ENCODE measurements around the gene TLE5. TPM values are rescaled to one million over a fixed set of nuclear protein-coding genes. Genes with fewer than 3 reads are reported as not detected.

The TLE5 gene
- total RNA-seq, 3 donors from 2014 or later, result 427 to 664 (median 556) TPM

GRCh38 chr19:3108775-3109174 lies 46.5 kb upstream of the TLE5 start:
- Histone ChIP-seq H3K4me3 (no peak overlapping the region), H3K36me3 (ENCODE audit: low read depth) (peaks cover 3% of the 10 kb centered on the region), H3K4me1 (ENCODE audit: low read depth) (peaks cover 28% of the 10 kb centered on the region), H3K9me3 (no peaks in the 10 kb centered on the region)
- peak; percentile 37 for ATAC-seq
- TF ChIP-seq, protein P1, sequence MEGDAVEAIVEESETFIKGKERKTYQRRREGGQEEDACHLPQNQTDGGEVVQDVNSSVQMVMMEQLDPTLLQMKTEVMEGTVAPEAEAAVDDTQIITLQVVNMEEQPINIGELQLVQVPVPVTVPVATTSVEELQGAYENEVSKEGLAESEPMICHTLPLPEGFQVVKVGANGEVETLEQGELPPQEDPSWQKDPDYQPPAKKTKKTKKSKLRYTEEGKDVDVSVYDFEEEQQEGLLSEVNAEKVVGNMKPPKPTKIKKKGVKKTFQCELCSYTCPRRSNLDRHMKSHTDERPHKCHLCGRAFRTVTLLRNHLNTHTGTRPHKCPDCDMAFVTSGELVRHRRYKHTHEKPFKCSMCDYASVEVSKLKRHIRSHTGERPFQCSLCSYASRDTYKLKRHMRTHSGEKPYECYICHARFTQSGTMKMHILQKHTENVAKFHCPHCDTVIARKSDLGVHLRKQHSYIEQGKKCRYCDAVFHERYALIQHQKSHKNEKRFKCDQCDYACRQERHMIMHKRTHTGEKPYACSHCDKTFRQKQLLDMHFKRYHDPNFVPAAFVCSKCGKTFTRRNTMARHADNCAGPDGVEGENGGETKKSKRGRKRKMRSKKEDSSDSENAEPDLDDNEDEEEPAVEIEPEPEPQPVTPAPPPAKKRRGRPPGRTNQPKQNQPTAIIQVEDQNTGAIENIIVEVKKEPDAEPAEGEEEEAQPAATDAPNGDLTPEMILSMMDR (IDR thresholded peaks at IDR 0.05), result peak; percentile 83
- intact Hi-C loops (cut with DNase I, micrococcal nuclease), result loop anchor here (10.0 kb wide), 1 partner anchor 144 kb away; no protein-coding TSS in a partner anchor
- peak in 2 of 3 donors; percentile 67 to 84 for DNase-seq

DNA sequence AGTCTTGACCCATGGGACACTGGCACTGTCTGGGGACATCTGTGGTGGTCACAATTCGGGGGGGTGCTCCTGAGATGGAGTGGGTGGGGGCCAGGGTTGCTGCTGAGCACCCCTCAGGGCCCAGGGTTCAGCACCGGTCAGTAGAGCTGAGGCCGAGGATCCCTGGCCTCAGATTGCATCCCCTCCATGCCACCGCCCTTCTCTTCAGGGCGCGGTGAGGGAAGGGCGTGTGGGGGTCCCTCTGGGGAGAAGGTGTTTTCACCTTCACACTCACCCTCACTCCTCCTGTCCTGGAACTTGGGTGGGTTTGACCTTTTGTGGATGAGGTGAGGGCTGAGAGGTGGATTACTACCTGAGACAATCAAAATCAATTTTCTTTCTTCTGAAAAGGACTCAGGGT lies 45.4 kb upstream of the TLE5 start:
- intact Hi-C loops (cut with DNase I, micrococcal nuclease), result loop anchor here (10.0 kb wide), 1 partner anchor 143 kb away; no protein-coding TSS in a partner anchor
- ATAC-seq, result peak; percentile 2
- Histone ChIP-seq H3K4me1 (ENCODE audit: low read depth) (peaks cover 39% of the 10 kb centered on the region), H3K4me3 (no peak overlapping the region), H3K36me3 (ENCODE audit: low read depth) (no peaks in the 10 kb centered on the region), H3K9me3 (no peaks in the 10 kb centered on the region)
- no peak for DNase-seq
- TF ChIP-seq, protein P1 (IDR thresholded peaks at IDR 0.05), result no peak

DNA sequence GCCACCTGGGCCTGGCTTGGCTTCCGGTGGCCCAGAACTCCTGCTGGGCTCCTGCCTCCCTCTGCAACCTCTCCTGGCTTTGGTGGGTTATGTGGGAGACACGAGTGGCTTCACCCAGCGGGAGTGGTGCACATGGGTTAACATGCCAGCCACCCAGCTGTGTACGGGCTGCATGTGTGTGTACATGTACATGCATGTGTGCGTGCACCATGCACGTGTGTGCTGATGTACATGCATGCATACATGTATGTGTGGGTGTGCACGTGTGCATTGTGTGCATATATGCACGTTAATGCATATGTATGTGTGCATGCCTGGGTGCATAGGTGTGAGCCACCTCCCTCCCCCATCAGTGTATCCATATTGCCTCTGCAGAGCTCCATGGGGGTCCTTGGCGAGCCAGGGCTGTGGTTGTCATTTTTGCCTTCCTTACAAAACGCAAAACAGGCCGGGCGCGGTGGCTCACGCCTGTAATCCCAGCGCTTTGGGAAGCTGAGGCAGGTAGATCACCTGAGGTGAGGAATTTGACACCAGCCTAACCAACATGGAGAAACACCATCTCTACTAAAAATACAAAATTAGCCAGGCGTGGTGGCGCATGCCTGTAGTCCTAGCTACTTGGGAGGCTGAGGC lies 44.3 kb upstream of the TLE5 start:
- ATAC-seq, result no peak
- Histone ChIP-seq H3K4me1 (ENCODE audit: low read depth) (peaks cover 45% of the 10 kb centered on the region), H3K4me3 (no peak overlapping the region), H3K9me3 (no peaks in the 10 kb centered on the region), H3K36me3 (ENCODE audit: low read depth) (no peaks in the 10 kb centered on the region)
- intact Hi-C loops (cut with DNase I, micrococcal nuclease), result loop anchor here (10.0 kb wide), 1 partner anchor 142 kb away; no protein-coding TSS in a partner anchor
- DNase-seq, result no peak
- TF ChIP-seq, protein P1 (IDR thresholded peaks at IDR 0.05), result no peak

DNA sequence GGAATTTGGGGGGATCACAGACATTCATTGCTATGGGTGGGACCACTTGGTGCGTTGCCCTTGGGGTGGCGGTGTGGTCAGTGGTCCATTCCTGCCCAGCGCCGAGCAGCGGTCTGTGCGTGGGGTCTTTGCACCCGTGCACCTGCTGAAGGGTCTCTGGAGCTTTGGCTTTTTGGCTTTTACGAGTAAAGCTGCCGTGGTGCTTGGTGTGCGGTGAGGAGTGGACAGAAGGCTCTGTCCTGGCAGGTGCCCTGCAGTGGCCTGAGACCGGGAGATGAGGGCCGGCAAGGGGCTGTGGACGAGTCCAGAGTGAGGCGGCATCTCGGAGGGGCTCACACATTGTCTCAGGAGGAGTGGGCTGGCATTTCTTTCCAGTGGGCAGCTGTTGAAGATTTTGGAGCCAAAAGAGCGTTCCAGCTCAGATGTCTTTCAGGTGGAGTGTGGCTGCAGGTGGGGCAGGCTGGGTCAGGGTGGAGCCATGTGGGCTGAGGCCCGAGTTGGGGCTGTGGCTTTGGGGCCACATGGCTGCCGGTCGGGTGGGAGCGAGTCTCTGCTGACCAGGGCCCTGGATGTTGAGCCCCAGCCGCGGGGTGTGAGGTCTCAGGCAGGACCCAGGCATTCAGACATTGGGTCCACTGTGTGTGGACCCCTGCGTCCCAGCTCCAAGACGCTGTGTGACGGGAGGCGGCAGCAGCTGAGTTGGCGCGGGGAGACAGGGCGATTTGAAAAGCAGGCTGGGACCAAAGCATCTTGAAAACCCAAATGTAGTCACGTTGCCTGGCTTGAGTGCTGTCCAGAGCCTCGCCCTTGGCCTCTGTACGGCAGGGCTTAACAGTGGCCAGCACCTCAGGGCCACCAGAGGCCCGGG lies 43.6 kb upstream of the TLE5 start:
- intact Hi-C loops (cut with DNase I, micrococcal nuclease), result loop anchor here (10.0 kb wide), 1 partner anchor 141 kb away; no protein-coding TSS in a partner anchor
- ATAC-seq, result no peak
- no peak overlapping the region for H3K4me3 ChIP-seq
- TF ChIP-seq, protein P1 (IDR thresholded peaks at IDR 0.05), result no peak
- H3K9me3 ChIP-seq, result no peaks in the 10 kb centered on the region
- H3K4me1 ChIP-seq (ENCODE audit: low read depth), result peaks cover 49% of the 10 kb centered on the region
- no peak for DNase-seq
- H3K36me3 ChIP-seq (ENCODE audit: low read depth), result no peaks in the 10 kb centered on the region

DNA sequence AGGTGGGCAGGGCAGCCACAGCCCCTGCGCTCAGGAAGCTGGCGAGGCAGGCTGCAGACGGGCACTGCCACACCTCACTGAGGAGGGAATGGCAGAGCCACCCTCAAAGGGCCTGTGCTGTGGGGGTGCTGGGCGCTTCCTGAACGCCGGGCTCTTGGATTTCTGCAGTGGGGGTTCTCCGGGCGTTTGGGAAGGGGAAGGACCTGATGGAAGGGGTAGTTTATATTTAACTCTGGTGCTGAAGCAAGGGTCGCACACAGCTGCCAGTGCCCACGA lies 42.4 kb upstream of the TLE5 start:
- Histone ChIP-seq H3K36me3 (ENCODE audit: low read depth) (no peaks in the 10 kb centered on the region), H3K4me1 (ENCODE audit: low read depth) (peaks cover 57% of the 10 kb centered on the region), H3K9me3 (no peaks in the 10 kb centered on the region), H3K4me3 (no peak overlapping the region)
- TF ChIP-seq, protein P1 (IDR thresholded peaks at IDR 0.05), result no peak
- DNase-seq, result no peak
- ATAC-seq, result no peak
- intact Hi-C loops (cut with DNase I, micrococcal nuclease), result loop anchor here (10.0 kb wide), 1 partner anchor 140 kb away; no protein-coding TSS in a partner anchor

Measured in mucosa of descending colon (tissue), 3 donors.